HEK293 (cell line): Measurements from ENCODE around the gene CNTLN.

Experiments used
- CTCF ChIA-PET: fragments of 350-600 bp; formaldehyde crosslinking; extraction: SDS; loops from one replicate; lab custom pipeline; 2021; ENCODE audit warnings: antibody characterized with exemption; lab: Yijun Ruan, JAX
- POLR2A ChIA-PET: fragments of 300-600 bp; formaldehyde crosslinking; extraction: SDS; loops from one replicate; lab custom pipeline; 2020; ENCODE audit warnings: antibody characterized with exemption, inconsistent platforms; lab: Yijun Ruan, JAX
- H3K27ac ChIP-seq: fragments of 200-500 bp; sonication (Bioruptor generic); 2 replicates; pipeline ENCODE4 v1.5.1; 2014; ENCODE audit warnings: low read depth, low read length, control low read depth, inconsistent platforms; ENCODE audit errors: extremely low read depth
- H3K36me3 ChIP-seq, 2 experiments: fragments of 200-500 bp in 1 of 2; sonication (Bioruptor generic) in 1 of 2; 1 replicate in 1 of 2; 2 replicates in 1 of 2; pipeline ENCODE4 v1.5.1; 2014 to 2017; ENCODE audit warnings: inconsistent platforms in 2 of 2, low read length in 2 of 2; ENCODE audit not compliant: control insufficient read depth in 2 of 2, insufficient read depth in 1 of 2
- H3K4me1 ChIP-seq: fragments of 200-500 bp; sonication (Bioruptor generic); 2 replicates; pipeline ENCODE4 v1.5.1; 2014; ENCODE audit warnings: mild to moderate bottlenecking, low read length, inconsistent platforms; ENCODE audit not compliant: control insufficient read depth, insufficient read depth
- H3K4me3 ChIP-seq: 2 replicates; pipeline ENCODE4 v1.5.1; 2011; ENCODE audit warnings: low read depth, mild to moderate bottlenecking, control low read depth, low read length, moderate library complexity
- H3K9me3 ChIP-seq: fragments of 200-500 bp; sonication (Bioruptor generic); 2 replicates; pipeline ENCODE4 v1.5.1; 2014; ENCODE audit warnings: low read depth, low read length, inconsistent platforms; ENCODE audit not compliant: control insufficient read depth, insufficient read depth
- BCL6B ChIP-seq: fragments of 450-650 bp; formaldehyde crosslinking; IDR thresholded peaks from 2 replicates; pipeline ENCODE4 v1.5.1; 2017; ENCODE audit warnings: missing biosample characterization, missing genetic modification characterization
- EGR2 ChIP-seq: fragments of 450-650 bp; formaldehyde crosslinking; IDR thresholded peaks from 2 replicates; pipeline ENCODE4 v1.5.1; 2016; ENCODE audit warnings: low read depth, missing biosample characterization, missing genetic modification characterization
- GLIS2 ChIP-seq: fragments of 450-650 bp; formaldehyde crosslinking; IDR thresholded peaks from 2 replicates; pipeline ENCODE4 v1.5.1; 2016; ENCODE audit warnings: missing biosample characterization, missing genetic modification characterization
- HOXA7 ChIP-seq: sonication (generic); formaldehyde crosslinking; IDR thresholded peaks from 2 replicates; pipeline ENCODE4 v1.8.1; 2022; ENCODE audit warnings: missing genetic modification reagents, borderline replicate concordance
- KLF8 ChIP-seq: fragments of 450-650 bp; formaldehyde crosslinking; IDR thresholded peaks from 2 replicates; pipeline ENCODE4 v1.5.1; 2016; ENCODE audit warnings: missing biosample characterization, missing genetic modification characterization
- MZF1 ChIP-seq: fragments of 450-650 bp; formaldehyde crosslinking; IDR thresholded peaks from 2 replicates; pipeline ENCODE4 v1.5.1; 2017; ENCODE audit warnings: missing biosample characterization, missing genetic modification characterization, borderline replicate concordance
- SCRT2 ChIP-seq: fragments of 450-650 bp; formaldehyde crosslinking; IDR thresholded peaks from 2 replicates; pipeline ENCODE4 v1.5.1; 2016; ENCODE audit warnings: missing biosample characterization, missing genetic modification characterization
- ZBTB10 ChIP-seq: fragments of 450-650 bp; formaldehyde crosslinking; IDR thresholded peaks from 2 replicates; pipeline ENCODE4 v1.5.1; 2016; ENCODE audit warnings: missing biosample characterization, missing genetic modification characterization
- ZBTB20 ChIP-seq: fragments of 450-650 bp; formaldehyde crosslinking; IDR thresholded peaks from 2 replicates; pipeline ENCODE4 v1.5.1; 2016; ENCODE audit warnings: missing biosample characterization, missing genetic modification characterization
- ZBTB6 ChIP-seq: fragments of 450-650 bp; formaldehyde crosslinking; IDR thresholded peaks from 2 replicates; pipeline ENCODE4 v1.5.1; 2017; ENCODE audit warnings: missing biosample characterization, missing genetic modification characterization
- ZFP37 ChIP-seq: fragments of 450-650 bp; formaldehyde crosslinking; IDR thresholded peaks from 2 replicates; pipeline ENCODE4 v1.5.1; 2016; ENCODE audit warnings: missing biosample characterization, missing genetic modification characterization
- ZFP41 ChIP-seq: fragments of 450-650 bp; formaldehyde crosslinking; IDR thresholded peaks from 2 replicates; pipeline ENCODE4 v1.5.1; 2016; ENCODE audit warnings: missing biosample characterization, missing genetic modification characterization, borderline replicate concordance
- ZFP69B ChIP-seq: fragments of 450-650 bp; formaldehyde crosslinking; IDR thresholded peaks from 2 replicates; pipeline ENCODE4 v1.5.1; 2016; ENCODE audit warnings: missing biosample characterization, missing genetic modification characterization
- ZNF16 ChIP-seq: fragments of 450-650 bp; formaldehyde crosslinking; IDR thresholded peaks from 2 replicates; pipeline ENCODE4 v1.5.1; 2016; ENCODE audit warnings: low read depth, missing biosample characterization, missing genetic modification characterization
- ZNF184 ChIP-seq: fragments of 450-650 bp; IDR thresholded peaks from 2 replicates; pipeline ENCODE4 v1.5.1; 2018; ENCODE audit warnings: missing biosample characterization, mild to moderate bottlenecking, missing genetic modification characterization
- ZNF19 ChIP-seq: fragments of 450-650 bp; formaldehyde crosslinking; IDR thresholded peaks from 2 replicates; pipeline ENCODE4; 2016; ENCODE audit warnings: missing biosample characterization, missing genetic modification characterization, low read depth
- ZNF221 ChIP-seq: fragments of 450-650 bp; formaldehyde crosslinking; IDR thresholded peaks from 2 replicates; pipeline ENCODE4 v1.5.1; 2017; ENCODE audit warnings: missing biosample characterization, missing genetic modification characterization, borderline replicate concordance
- ZNF223 ChIP-seq: fragments of 450-650 bp; formaldehyde crosslinking; IDR thresholded peaks from 2 replicates; pipeline ENCODE4 v1.5.1; 2016; ENCODE audit warnings: missing biosample characterization, missing genetic modification characterization
- ZNF248 ChIP-seq: fragments of 450-650 bp; formaldehyde crosslinking; IDR thresholded peaks from 2 replicates; pipeline ENCODE4 v1.5.1; 2017; ENCODE audit warnings: missing biosample characterization, missing genetic modification characterization
- ZNF266 ChIP-seq: fragments of 450-650 bp; formaldehyde crosslinking; IDR thresholded peaks from 2 replicates; pipeline ENCODE4 v1.5.1; 2016; ENCODE audit warnings: missing biosample characterization, missing genetic modification characterization, low read depth
- ZNF354C ChIP-seq: fragments of 450-650 bp; formaldehyde crosslinking; IDR thresholded peaks from 2 replicates; pipeline ENCODE4 v1.5.1; 2016; ENCODE audit warnings: missing biosample characterization, missing genetic modification characterization, low read depth, borderline replicate concordance
- ZNF426 ChIP-seq: fragments of 450-650 bp; formaldehyde crosslinking; IDR thresholded peaks from 2 replicates; pipeline ENCODE4 v1.5.1; 2017; ENCODE audit warnings: missing biosample characterization, missing genetic modification characterization, mild to moderate bottlenecking, inconsistent platforms, moderate library complexity
- ZNF544 ChIP-seq: fragments of 450-650 bp; formaldehyde crosslinking; IDR thresholded peaks from 2 replicates; pipeline ENCODE4 v1.5.0; 2017; ENCODE audit warnings: missing biosample characterization, missing genetic modification characterization
- ZNF548 ChIP-seq: fragments of 450-650 bp; formaldehyde crosslinking; IDR thresholded peaks from 2 replicates; pipeline ENCODE4 v1.5.1; 2016; ENCODE audit warnings: missing biosample characterization, missing genetic modification characterization
- ZNF555 ChIP-seq: fragments of 450-650 bp; formaldehyde crosslinking; conservative IDR thresholded peaks from 2 replicates; pipeline ENCODE4 v1.5.1; 2017; ENCODE audit warnings: missing biosample characterization, mild to moderate bottlenecking, missing genetic modification characterization, inconsistent platforms
- ZNF600 ChIP-seq: fragments of 450-650 bp; formaldehyde crosslinking; IDR thresholded peaks from 2 replicates; pipeline ENCODE4 v1.5.1; 2016; ENCODE audit warnings: missing biosample characterization, missing genetic modification characterization
- ZSCAN30 ChIP-seq: fragments of 450-650 bp; IDR thresholded peaks from 2 replicates; pipeline ENCODE4 v1.5.1; 2018; ENCODE audit warnings: missing biosample characterization, mild to moderate bottlenecking, missing genetic modification characterization, moderate library complexity
- TF ChIP-seq, protein P1 (sequence below): fragments of 450-650 bp; formaldehyde crosslinking; IDR thresholded peaks from 2 replicates; pipeline ENCODE4 v1.5.0; 2017; ENCODE audit warnings: missing biosample characterization, missing genetic modification characterization, borderline replicate concordance
- TF ChIP-seq, protein P2 (sequence below): fragments of 450-650 bp; formaldehyde crosslinking; IDR thresholded peaks from 2 replicates; pipeline ENCODE4 v1.5.1; 2016; ENCODE audit warnings: missing biosample characterization, missing genetic modification characterization

The CNTLN gene

GRCh38 chr9:17487467-17487866 lies 352.6 kb downstream of the CNTLN start:
- POLR2A ChIA-PET, result no interaction called here
- no peak for TF ChIP-seq ZNF548
- no peak for TF ChIP-seq ZNF555 (tag by site-specific recombination)
- no peak for TF ChIP-seq ZNF248 (tag by site-specific recombination)
- TF ChIP-seq ZBTB20 (tag by site-specific recombination), result no peak
- TF ChIP-seq ZNF544 (tag by site-specific recombination), result no peak
- TF ChIP-seq ZFP69B, result no peak
- no peak for TF ChIP-seq ZNF600 (tag by site-specific recombination)
- TF ChIP-seq ZBTB6 (tag by site-specific recombination), result no peak
- TF ChIP-seq ZBTB10, result no peak
- TF ChIP-seq ZFP37 (tag by site-specific recombination), result no peak
- no peak for TF ChIP-seq ZNF266 (tag by site-specific recombination)
- TF ChIP-seq KLF8 (tag by site-specific recombination), result no peak
- no peak for TF ChIP-seq ZNF16 (tag by site-specific recombination)
- no peak for TF ChIP-seq BCL6B (tag by site-specific recombination)
- TF ChIP-seq ZNF221 (tag by site-specific recombination), result no peak
- TF ChIP-seq MZF1 (tag by site-specific recombination), result no peak
- CTCF ChIA-PET, result interaction anchor here (0.6 to 0.9 kb wide), 3 partner anchors 11 to 41 kb away, joined by 3 read pairs; no protein-coding TSS in a partner anchor
- no peaks in the 10 kb centered on the region for H3K4me1 ChIP-seq
- no peaks in the 10 kb centered on the region for H3K9me3 ChIP-seq
- H3K4me3 ChIP-seq, result no peak overlapping the region
- H3K36me3 ChIP-seq, result peaks cover 0 to 10% of the 10 kb centered on the region in 2 experiments; a peak in 1 of 3 replicates
- no peak overlapping the region for H3K27ac ChIP-seq

- H3K4me3 ChIP-seq, result no peak overlapping the region
- H3K4me1 ChIP-seq, result no peaks in the 10 kb centered on the region
- ChIA-PET CTCF (interaction anchor here (0.6 to 1.7 kb wide), 2 partner anchors 26 to 425 kb away, joined by 3 read pairs; no protein-coding TSS in a partner anchor), POLR2A (no interaction called here)
- H3K36me3 ChIP-seq, result peaks cover 0 to 10% of the 10 kb centered on the region in 2 experiments; a peak in 1 of 3 replicates
- no peaks in the 10 kb centered on the region for H3K9me3 ChIP-seq
- no peak overlapping the region for H3K27ac ChIP-seq
- no peak for TF ChIP-seq ZNF184
- no peak for TF ChIP-seq ZNF354C (tag by site-specific recombination)
- TF ChIP-seq, protein P1, sequence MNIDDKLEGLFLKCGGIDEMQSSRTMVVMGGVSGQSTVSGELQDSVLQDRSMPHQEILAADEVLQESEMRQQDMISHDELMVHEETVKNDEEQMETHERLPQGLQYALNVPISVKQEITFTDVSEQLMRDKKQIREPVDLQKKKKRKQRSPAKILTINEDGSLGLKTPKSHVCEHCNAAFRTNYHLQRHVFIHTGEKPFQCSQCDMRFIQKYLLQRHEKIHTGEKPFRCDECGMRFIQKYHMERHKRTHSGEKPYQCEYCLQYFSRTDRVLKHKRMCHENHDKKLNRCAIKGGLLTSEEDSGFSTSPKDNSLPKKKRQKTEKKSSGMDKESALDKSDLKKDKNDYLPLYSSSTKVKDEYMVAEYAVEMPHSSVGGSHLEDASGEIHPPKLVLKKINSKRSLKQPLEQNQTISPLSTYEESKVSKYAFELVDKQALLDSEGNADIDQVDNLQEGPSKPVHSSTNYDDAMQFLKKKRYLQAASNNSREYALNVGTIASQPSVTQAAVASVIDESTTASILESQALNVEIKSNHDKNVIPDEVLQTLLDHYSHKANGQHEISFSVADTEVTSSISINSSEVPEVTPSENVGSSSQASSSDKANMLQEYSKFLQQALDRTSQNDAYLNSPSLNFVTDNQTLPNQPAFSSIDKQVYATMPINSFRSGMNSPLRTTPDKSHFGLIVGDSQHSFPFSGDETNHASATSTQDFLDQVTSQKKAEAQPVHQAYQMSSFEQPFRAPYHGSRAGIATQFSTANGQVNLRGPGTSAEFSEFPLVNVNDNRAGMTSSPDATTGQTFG (tag by site-specific recombination), result no peak
- TF ChIP-seq SCRT2 (tag by site-specific recombination), result no peak
- no peak for TF ChIP-seq ZSCAN30 (tag by site-specific recombination)
- TF ChIP-seq, protein P2, sequence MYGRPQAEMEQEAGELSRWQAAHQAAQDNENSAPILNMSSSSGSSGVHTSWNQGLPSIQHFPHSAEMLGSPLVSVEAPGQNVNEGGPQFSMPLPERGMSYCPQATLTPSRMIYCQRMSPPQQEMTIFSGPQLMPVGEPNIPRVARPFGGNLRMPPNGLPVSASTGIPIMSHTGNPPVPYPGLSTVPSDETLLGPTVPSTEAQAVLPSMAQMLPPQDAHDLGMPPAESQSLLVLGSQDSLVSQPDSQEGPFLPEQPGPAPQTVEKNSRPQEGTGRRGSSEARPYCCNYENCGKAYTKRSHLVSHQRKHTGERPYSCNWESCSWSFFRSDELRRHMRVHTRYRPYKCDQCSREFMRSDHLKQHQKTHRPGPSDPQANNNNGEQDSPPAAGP (tag by site-specific recombination), result no peak
- no peak for TF ChIP-seq EGR2 (tag by site-specific recombination)
- no peak for TF ChIP-seq ZNF426
- no peak for TF ChIP-seq ZNF19
- TF ChIP-seq ZFP41 (tag by site-specific recombination), result no peak
- TF ChIP-seq GLIS2 (tag by site-specific recombination), result no peak
- TF ChIP-seq HOXA7 (CRISPR knock-in tag), result no peak
- TF ChIP-seq ZNF223 (tag by site-specific recombination), result no peak
These were observed 353.8 kb downstream of the CNTLN start for GRCh38 chr9:17488662-17489061.
